ENCODE data around the gene ENO4.

ENO4 gene

DNA sequence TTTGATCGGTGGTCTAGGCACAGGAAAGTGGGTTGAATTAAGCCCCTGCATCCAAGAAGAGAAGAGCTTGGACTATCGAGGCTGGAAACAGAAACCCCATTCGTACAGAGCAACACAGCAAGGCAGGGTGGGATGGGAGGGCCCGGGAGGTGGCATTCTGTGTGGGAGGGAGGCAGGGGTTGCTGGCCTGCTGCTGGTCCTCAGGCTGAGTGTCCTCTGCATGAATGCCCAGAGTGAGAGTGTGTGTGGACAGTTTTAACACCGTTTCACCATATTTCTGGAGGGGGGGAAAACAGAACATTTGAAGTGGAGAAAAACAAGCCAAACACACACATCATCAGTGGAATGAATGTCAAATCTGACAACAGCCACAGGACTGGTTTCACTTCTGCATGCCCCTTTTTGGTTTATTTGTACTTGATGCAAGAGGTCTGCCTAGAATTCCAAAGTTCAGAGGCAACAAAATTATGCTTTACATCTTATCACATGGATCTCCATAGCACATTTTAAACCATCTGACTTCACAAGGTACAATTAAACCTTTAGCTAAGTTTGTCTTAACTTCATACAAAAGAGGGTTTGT is 11.1 kb upstream of the ENO4 start:
- TF ChIP-seq, protein P1, sequence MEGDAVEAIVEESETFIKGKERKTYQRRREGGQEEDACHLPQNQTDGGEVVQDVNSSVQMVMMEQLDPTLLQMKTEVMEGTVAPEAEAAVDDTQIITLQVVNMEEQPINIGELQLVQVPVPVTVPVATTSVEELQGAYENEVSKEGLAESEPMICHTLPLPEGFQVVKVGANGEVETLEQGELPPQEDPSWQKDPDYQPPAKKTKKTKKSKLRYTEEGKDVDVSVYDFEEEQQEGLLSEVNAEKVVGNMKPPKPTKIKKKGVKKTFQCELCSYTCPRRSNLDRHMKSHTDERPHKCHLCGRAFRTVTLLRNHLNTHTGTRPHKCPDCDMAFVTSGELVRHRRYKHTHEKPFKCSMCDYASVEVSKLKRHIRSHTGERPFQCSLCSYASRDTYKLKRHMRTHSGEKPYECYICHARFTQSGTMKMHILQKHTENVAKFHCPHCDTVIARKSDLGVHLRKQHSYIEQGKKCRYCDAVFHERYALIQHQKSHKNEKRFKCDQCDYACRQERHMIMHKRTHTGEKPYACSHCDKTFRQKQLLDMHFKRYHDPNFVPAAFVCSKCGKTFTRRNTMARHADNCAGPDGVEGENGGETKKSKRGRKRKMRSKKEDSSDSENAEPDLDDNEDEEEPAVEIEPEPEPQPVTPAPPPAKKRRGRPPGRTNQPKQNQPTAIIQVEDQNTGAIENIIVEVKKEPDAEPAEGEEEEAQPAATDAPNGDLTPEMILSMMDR (IDR thresholded peaks at IDR 0.05; ENCODE audit: low read depth, low read length), result no peak
- H3K36me3 ChIP-seq, result no peaks in the 10 kb centered on the region
- H3K4me3 ChIP-seq (ENCODE audit: low read depth, low read length), result no peak overlapping the region
- no peaks in the 10 kb centered on the region for H3K27me3 ChIP-seq (ENCODE audit: insufficient read depth, low read depth, severe bottlenecking)
- H3K9me3 ChIP-seq (ENCODE audit: severe bottlenecking), result no peaks in the 10 kb centered on the region
- no peak overlapping the region for H3K27ac ChIP-seq
- DNase-seq, result no peak

DNA sequence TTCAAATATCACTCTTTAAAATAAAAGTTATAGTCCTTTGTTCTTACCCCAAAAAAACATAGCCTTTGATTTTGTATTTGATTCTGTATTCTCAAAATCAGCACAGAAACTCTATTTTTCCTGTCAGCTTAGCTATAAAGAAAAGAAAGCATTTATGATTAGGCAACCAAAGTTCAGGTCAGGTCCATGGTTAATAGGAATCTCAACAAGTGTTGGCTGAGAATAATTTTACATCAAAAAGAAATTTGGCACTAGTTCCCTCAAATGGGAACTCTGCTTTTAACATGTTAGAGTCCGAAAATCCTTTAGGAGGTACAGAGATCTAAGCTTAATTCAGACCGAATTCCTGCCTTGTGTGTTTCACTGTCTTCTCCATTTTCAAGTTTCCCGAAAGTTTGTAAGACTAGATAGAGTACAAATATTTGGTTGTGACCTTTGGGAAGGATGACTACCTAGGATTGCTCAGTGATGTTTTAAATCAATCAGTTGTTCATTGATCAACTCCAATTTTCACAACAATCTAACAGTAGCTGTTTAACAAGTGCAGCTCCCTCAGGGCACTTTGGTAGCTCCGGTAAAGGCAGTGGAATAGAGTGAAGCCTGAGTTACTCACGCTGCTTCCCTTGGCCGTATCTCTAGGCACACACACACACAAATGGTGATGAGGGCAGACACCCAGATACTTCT is 8.8 kb upstream of the ENO4 start:
- no peak overlapping the region for H3K4me3 ChIP-seq (ENCODE audit: low read depth, low read length)
- H3K27ac ChIP-seq, result no peak overlapping the region
- TF ChIP-seq, protein P1 (IDR thresholded peaks at IDR 0.05; ENCODE audit: low read depth, low read length), result no peak
- H3K36me3 ChIP-seq, result no peaks in the 10 kb centered on the region
- DNase-seq, result no peak
- H3K27me3 ChIP-seq (ENCODE audit: insufficient read depth, low read depth, severe bottlenecking), result no peaks in the 10 kb centered on the region
- H3K9me3 ChIP-seq (ENCODE audit: severe bottlenecking), result no peaks in the 10 kb centered on the region

DNA sequence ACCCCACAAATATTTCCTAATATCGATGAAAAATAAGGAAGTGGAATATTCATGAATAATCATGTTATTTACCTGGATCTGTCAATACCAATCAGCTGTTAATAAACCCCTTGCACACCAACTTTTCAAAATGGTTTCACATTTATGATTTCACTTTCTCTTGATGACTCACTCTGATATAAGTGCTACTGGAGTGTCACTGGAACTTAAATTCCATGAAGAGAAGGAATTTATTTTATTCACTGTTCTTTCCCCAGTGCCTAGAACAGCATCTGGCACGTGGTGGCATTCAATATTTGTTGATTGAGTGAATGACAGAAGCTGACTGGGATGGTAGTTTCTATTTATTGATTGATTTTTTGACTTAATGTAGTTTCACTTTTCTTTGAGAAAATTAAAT is 3.5 kb upstream of the ENO4 start:
- DNase-seq, result no peak
- no peaks in the 10 kb centered on the region for H3K36me3 ChIP-seq
- no peak overlapping the region for H3K27ac ChIP-seq
- H3K4me3 ChIP-seq (ENCODE audit: low read depth, low read length), result no peak overlapping the region
- no peaks in the 10 kb centered on the region for H3K9me3 ChIP-seq (ENCODE audit: severe bottlenecking)
- TF ChIP-seq, protein P1 (IDR thresholded peaks at IDR 0.05; ENCODE audit: low read depth, low read length), result no peak
- no peaks in the 10 kb centered on the region for H3K27me3 ChIP-seq (ENCODE audit: insufficient read depth, low read depth, severe bottlenecking)

DNA sequence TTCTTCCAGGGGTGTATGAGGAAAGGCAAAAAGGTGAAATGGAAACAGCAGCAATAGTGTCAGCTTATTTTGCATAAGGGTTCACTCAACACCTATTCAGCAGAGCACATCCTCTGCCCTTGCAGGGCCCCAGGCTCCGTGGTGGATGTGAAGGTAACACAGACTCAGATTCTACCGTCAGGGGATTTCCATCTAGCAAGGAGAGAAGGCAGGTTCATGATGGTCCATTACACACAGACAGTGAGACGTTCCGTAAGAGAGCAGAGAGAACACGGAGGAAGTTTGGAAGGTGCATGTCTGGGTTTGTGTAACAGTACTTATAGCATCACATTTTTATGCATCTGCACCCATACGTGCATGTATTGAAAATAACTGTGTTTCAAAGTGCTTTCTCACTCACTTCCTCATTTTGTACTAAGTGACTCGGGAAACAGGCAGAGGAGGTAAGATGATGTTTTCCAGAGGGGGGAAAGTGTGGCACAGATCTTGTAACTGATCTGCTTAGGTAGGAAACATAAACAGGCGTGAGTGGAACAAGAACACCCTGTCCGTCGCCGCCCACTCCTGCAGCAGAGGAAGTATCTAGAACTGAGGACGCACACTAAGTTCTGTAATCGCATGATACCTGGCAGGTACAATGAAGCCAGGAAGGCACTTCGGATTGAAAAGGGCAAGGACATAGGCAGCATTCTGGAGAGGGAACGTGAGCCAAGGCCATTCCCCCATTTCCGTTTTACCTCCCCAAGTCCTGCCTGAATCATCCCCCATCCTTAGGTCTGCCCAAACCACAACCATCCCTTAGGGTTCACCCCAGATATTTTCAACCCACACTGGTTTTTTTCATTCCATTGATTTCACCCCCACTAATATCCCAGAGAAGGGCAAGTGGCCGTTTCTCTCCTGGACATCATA is 1.0 kb upstream of the ENO4 start:
- peak overlapping the region; percentile 93 for H3K4me3 ChIP-seq (ENCODE audit: low read depth, low read length)
- no peaks in the 10 kb centered on the region for H3K27me3 ChIP-seq (ENCODE audit: insufficient read depth, low read depth, severe bottlenecking)
- TF ChIP-seq, protein P1 (IDR thresholded peaks at IDR 0.05; ENCODE audit: low read depth, low read length), result no peak
- H3K27ac ChIP-seq, result peak overlapping the region; percentile 77
- DNase-seq, result no peak
- H3K36me3 ChIP-seq, result no peaks in the 10 kb centered on the region
- H3K9me3 ChIP-seq (ENCODE audit: severe bottlenecking), result no peaks in the 10 kb centered on the region

DNA sequence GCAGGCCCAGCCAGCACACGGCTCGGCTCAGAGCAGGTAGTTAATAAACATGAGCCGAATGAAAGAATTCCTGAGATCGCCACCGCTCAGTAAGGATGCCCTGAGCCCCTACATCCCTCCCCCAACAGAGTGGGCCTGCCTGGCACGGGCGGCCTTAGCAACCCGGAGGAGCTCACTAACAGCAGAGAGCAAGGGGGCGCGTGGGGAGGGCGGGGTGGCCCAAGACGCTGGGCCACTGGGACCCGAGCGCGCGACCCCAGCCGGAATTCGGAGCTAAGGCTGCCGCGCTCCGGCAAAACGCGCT is 403 bp upstream of the ENO4 start:
- Histone ChIP-seq H3K9me3 (ENCODE audit: severe bottlenecking) (no peaks in the 10 kb centered on the region), H3K27ac (peak overlapping the region; percentile 77), H3K4me3 (ENCODE audit: low read depth, low read length) (peak overlapping the region; percentile 93), H3K27me3 (ENCODE audit: insufficient read depth, low read depth, severe bottlenecking) (no peaks in the 10 kb centered on the region), H3K36me3 (no peaks in the 10 kb centered on the region)
- TF ChIP-seq, protein P1 (IDR thresholded peaks at IDR 0.05; ENCODE audit: low read depth, low read length), result no peak
- DNase-seq, result peak; percentile 28
